DOHH2 (cell line): ENCODE results near the gene ABR.

Experiments
- H3F3A ChIP-seq: fragments of 200-600 bp; sonication (generic), shearing (Covaris generic); 2 replicates; pipeline ENCODE4 v1.6.0; 2016; ENCODE audit warnings: antibody characterized with exemption, mild to moderate bottlenecking; ENCODE audit not compliant: control insufficient read depth, insufficient read depth
- H3K27ac ChIP-seq: fragments of 200-600 bp; sonication (generic); 2 replicates; pipeline ENCODE4 v1.5.1; 2014; ENCODE audit warnings: low read depth, mild to moderate bottlenecking, low read length, moderate library complexity
- H3K27me3 ChIP-seq: fragments of 200-600 bp; sonication (generic); 2 replicates; pipeline ENCODE4 v1.6.1; 2014; ENCODE audit warnings: mild to moderate bottlenecking, low read length, mixed read lengths; ENCODE audit not compliant: control insufficient read depth
- H3K36me3 ChIP-seq: fragments of 200-600 bp; sonication (generic); 2 replicates; pipeline ENCODE4 v1.6.1; 2014; ENCODE audit warnings: mild to moderate bottlenecking, low read length, moderate library complexity, mixed read lengths; ENCODE audit not compliant: control insufficient read depth
- H3K4me1 ChIP-seq: fragments of 200-600 bp; sonication (generic); 2 replicates; pipeline ENCODE4 v1.6.1; 2014; ENCODE audit warnings: mild to moderate bottlenecking, low read length, mixed read lengths; ENCODE audit not compliant: control insufficient read depth
- H3K4me2 ChIP-seq: fragments of 200-600 bp; sonication (generic); 2 replicates; pipeline ENCODE4 v1.6.0; 2014; ENCODE audit warnings: mild to moderate bottlenecking, low read length, moderate library complexity
- H3K4me3 ChIP-seq: fragments of 200-600 bp; sonication (generic); 2 replicates; pipeline ENCODE4 v1.5.1; 2014; ENCODE audit warnings: mild to moderate bottlenecking, low read length, mixed read lengths
- H3K79me2 ChIP-seq: fragments of 200-600 bp; sonication (generic); 2 replicates; pipeline ENCODE4 v1.6.1; 2014; ENCODE audit warnings: mild to moderate bottlenecking, low read length, mixed read lengths; ENCODE audit not compliant: control insufficient read depth
- H3K9me2 ChIP-seq: fragments of 200-600 bp; sonication (generic); replicated peaks from 2 replicates; pipeline ENCODE4 v1.6.1; 2014; ENCODE audit warnings: mild to moderate bottlenecking, low read length, mixed read lengths; ENCODE audit not compliant: control insufficient read depth
- H3K9me3 ChIP-seq: fragments of 200-600 bp; sonication (generic); 2 replicates; pipeline ENCODE4 v1.6.1; 2014; ENCODE audit warnings: antibody characterized with exemption, low read length, mixed read lengths; ENCODE audit not compliant: control insufficient read depth, insufficient read depth
- H4K20me1 ChIP-seq: fragments of 200-600 bp; sonication (generic); 2 replicates; pipeline ENCODE4 v1.6.0; 2014; ENCODE audit warnings: low read depth, mild to moderate bottlenecking, antibody characterized with exemption, low read length, moderate library complexity; ENCODE audit not compliant: control insufficient read depth, insufficient read depth
- CTCF ChIP-seq: fragments of 200-600 bp; sonication (generic); IDR thresholded peaks from one replicate; pipeline ENCODE4 v1.5.1; 2014; ENCODE audit warnings: antibody characterized with exemption, mild to moderate bottlenecking, low read depth, low read length; ENCODE audit not compliant: poor library complexity, severe bottlenecking
- EZH2phosphoT487 ChIP-seq: fragments of 200-600 bp; sonication (generic); IDR thresholded peaks from 2 replicates; pipeline ENCODE4 v1.6.1; 2017; ENCODE audit warnings: borderline replicate concordance, mild to moderate bottlenecking, antibody characterized with exemption, low read length, moderate library complexity, mixed read lengths

Gene ABR

GRCh38 chr17:1030684-1031532 is 148.9 kb downstream of the ABR start:
- Histone ChIP-seq H3K4me2 (no peak overlapping the region), H4K20me1 (0 out of 2 replicates have a peak, but pooled peaks cover 3% of the 10 kb centered on the region), H3K79me2 (0 out of 2 replicates have a peak, but pooled peaks cover 5% of the 10 kb centered on the region), H3K4me3 (no peak overlapping the region), H3F3A (no peaks in the 10 kb centered on the region), H3K9me2 (no peaks in the 10 kb centered on the region), H3K27ac (no peak overlapping the region), H3K27me3 (no peaks in the 10 kb centered on the region), H3K4me1 (no peaks in the 10 kb centered on the region), H3K9me3 (no peaks in the 10 kb centered on the region; the same call in 1 of the 2 replicates), H3K36me3 (peaks cover 38% of the 10 kb centered on the region)
- TF ChIP-seq CTCF (no peak), EZH2phosphoT487 (no peak)

- Histone ChIP-seq H4K20me1 (0 out of 2 replicates have a peak, but pooled peaks cover 3% of the 10 kb centered on the region), H3K27me3 (no peaks in the 10 kb centered on the region), H3K27ac (no peak overlapping the region), H3K36me3 (peaks cover 44% of the 10 kb centered on the region), H3K9me2 (no peaks in the 10 kb centered on the region), H3K4me1 (no peaks in the 10 kb centered on the region), H3K4me3 (no peak overlapping the region), H3K9me3 (no peaks in the 10 kb centered on the region), H3K79me2 (0 out of 2 replicates have a peak, but pooled peaks cover 5% of the 10 kb centered on the region), H3K4me2 (no peak overlapping the region), H3F3A (no peaks in the 10 kb centered on the region)
- TF ChIP-seq EZH2phosphoT487 (no peak), CTCF (no peak)
Observed at GRCh38 chr17:1029922-1030644, 149.7 kb downstream of the ABR start.

- Histone ChIP-seq H3K27me3 (no peaks in the 10 kb centered on the region), H3K9me2 (no peaks in the 10 kb centered on the region), H3K4me1 (no peaks in the 10 kb centered on the region), H3K9me3 (no peaks in the 10 kb centered on the region), H3K79me2 (0 out of 2 replicates have a peak, but pooled peaks cover 4% of the 10 kb centered on the region), H3K4me2 (no peak overlapping the region), H3K36me3 (peaks cover 40% of the 10 kb centered on the region), H3K27ac (no peak overlapping the region), H3F3A (no peaks in the 10 kb centered on the region), H3K4me3 (no peak overlapping the region), H4K20me1 (0 out of 2 replicates have a peak, but pooled peaks cover 3% of the 10 kb centered on the region)
- no peak for TF ChIP-seq CTCF
- no peak for TF ChIP-seq EZH2phosphoT487
Observed at GRCh38 chr17:1029196-1029921, 150.4 kb downstream of the ABR start.
